GM18861 (cell line): ENCODE results near the gene STOX1.
"Not testable (repeated sequence)": the region's sequence is repeated elsewhere in the genome, so short reads cannot be mapped to it uniquely, and the experiment has no call there.

Experiments
- ATAC-seq: cut with Tn5 transposase; IDR thresholded peaks from one replicate; pipeline ENCODE4 v1.9.1; 2021; ENCODE audit not compliant: unreplicated experiment

The STOX1 gene

DNA sequence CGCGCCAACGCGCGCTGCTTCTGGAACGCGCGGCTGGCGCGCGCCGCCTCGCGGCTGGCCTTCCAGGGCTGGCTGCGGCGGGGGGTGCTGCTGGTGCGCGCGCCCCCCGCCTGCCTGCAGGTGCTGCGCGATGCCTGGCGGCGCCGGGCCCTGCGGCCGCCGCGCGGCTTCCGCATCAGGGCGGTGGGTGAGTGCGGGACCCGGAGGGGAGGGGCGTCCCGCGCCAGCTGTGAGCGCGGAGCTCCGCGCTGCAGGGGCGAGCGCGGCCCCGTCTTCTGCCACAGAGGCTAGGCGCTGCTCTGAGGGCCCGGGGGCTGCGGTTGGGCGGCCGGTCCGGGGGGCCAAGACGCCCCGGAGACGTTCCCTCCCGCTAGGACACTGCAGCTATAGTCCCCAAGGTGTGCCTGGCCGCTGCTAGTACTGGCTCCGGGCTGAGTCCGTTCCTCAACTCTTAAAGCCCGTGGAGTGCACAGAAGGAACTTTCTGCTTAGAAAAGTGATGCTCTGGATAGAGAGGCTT lies 811 bp downstream of the STOX1 start:
- peak; percentile 36 for ATAC-seq

DNA sequence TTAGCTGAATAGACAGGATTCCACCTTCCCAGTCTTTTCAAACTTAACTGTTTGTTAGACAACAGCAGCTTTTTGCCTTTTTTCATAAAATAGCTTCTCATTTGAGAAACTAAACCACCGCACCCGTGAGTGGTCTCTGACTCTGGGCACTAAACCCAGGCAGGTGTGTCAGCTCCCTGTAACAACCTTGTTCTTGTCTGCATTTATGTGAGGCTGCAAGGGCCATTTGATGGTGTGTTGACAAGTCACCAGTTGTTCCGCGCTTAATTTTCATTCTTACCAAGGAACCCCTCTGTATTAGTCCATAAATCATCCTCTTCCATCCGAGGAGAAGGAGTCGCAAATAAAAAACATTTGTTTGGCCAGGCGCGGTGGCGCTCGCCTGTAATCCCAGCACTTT lies 1.5 kb downstream of the STOX1 start:
- no peak for ATAC-seq

GRCh38 chr10:68829521-68829920 lies 2.2 kb downstream of the STOX1 start:
- ATAC-seq, result no peak

DNA sequence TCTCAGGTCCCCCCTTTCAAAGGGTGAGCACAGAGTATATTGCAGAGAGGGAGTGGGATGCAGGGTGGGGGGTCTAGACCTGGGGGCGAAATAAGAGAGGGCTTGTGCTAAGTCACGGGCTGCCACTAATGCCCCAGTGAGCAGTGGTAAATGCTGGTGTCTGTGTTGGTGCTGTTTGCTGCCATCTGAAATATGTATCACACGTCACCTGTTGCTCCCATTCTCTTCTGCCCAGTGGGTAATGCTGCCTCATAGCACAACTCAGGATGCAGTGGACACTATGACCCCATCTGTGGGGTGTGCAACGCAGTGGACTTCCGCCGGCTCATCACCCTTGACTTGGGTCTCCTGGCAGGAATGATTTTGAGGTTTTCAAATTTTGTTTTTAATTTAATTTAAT lies 2.6 kb downstream of the STOX1 start:
- no peak for ATAC-seq

GRCh38 chr10:68831961-68832455 lies 4.7 kb downstream of the STOX1 start:
- no peak for ATAC-seq

GRCh38 chr10:68832601-68833000 lies 5.3 kb downstream of the STOX1 start:
- ATAC-seq, result no peak

- no peak for ATAC-seq
Measured at GRCh38 chr10:68837626-68838322, 10.4 kb downstream of the STOX1 start.

GRCh38 chr10:68840650-68841049 lies 13.3 kb downstream of the STOX1 start:
- not testable (repeated sequence) for ATAC-seq

DNA sequence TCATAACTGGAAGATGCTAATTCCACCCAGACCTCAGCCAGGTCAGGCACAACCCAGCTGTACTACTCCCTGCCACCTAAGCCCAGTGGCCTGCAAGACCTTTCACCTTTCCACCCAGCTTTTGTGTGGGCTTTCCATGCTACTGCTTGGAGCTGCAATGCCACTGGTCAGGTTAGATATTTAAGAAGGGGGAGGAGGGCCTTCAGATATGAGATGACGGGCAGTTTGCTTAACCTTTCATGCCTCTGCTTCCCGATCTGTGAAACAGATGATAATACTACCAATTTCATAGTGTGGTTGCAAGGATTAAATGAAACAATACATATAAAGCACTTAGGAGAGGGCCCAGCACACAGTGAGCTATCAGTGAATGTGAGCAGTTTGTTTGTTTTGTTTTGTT lies 20.9 kb downstream of the STOX1 start:
- no peak for ATAC-seq

DNA sequence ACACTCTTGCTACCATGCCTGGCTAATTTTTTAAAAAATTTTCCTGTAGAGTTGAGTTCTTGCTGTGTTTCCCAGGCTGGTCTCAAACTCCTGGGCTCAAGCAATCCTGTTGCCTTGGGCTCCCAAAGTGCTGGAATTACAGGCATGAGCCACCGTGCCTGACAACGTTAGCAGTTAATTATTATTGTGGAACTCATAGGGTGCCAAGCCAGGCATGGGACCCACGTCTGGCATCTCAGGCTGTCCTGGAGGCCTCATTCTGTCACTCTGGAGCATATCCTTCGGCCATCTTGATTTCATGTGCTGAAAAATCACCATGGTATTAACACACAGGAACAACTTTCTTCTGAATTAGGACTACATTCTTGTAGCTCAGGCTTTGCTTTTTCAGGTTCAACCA lies 21.5 kb downstream of the STOX1 start:
- ATAC-seq, result no peak

GRCh38 chr10:68856352-68856751 lies 29.0 kb downstream of the STOX1 start:
- no peak for ATAC-seq

DNA sequence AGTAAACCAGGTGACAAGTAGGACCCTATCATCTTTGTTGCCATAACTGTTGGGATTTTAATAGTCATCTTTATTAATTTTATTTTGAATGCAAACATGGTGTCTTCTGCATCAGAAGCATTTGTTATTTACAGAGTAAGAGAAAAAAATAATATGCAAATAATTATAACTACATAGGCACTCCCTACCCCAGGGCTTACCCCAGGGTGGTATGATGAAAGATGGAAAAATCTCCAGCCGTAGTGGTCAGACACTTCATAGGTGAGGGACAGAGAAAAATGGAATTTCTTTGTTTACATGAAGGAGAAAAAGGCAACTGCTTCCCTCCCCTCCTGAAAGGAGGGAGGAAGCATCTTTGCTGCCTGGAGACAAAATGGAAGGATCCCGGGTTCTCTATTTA lies 29.7 kb downstream of the STOX1 start:
- ATAC-seq, result no peak

- ATAC-seq, result no peak
Measured at GRCh38 chr10:68861253-68861652, 33.9 kb downstream of the STOX1 start.

- no peak for ATAC-seq
Measured at GRCh38 chr10:68864611-68865010, 37.3 kb downstream of the STOX1 start.

GRCh38 chr10:68868173-68868572 lies 40.8 kb downstream of the STOX1 start:
- not testable (repeated sequence) for ATAC-seq

DNA sequence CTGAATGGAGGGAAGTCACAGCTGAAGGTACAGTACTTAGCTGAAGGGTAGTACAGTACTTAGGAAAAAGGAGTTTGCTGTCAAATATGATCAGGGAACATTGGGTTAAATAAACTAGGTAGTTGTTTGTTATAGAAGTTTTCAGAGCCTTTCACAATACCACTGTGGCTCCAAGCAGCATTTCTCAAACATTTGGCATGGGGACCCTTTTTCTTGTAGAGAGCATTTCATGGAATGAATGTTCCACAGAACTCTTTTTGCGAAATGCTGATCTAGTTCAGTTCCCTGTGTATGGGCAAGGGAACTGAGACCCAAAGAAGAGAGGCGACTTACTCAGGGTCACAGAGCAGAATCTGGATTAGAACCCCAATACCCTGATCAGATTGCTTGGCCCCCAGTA lies 42.3 kb downstream of the STOX1 start:
- no peak for ATAC-seq

- no peak for ATAC-seq
Measured at GRCh38 chr10:68870061-68870460, 42.7 kb downstream of the STOX1 start.

- no peak for ATAC-seq
Measured at GRCh38 chr10:68870545-68871104, 43.3 kb downstream of the STOX1 start.

DNA sequence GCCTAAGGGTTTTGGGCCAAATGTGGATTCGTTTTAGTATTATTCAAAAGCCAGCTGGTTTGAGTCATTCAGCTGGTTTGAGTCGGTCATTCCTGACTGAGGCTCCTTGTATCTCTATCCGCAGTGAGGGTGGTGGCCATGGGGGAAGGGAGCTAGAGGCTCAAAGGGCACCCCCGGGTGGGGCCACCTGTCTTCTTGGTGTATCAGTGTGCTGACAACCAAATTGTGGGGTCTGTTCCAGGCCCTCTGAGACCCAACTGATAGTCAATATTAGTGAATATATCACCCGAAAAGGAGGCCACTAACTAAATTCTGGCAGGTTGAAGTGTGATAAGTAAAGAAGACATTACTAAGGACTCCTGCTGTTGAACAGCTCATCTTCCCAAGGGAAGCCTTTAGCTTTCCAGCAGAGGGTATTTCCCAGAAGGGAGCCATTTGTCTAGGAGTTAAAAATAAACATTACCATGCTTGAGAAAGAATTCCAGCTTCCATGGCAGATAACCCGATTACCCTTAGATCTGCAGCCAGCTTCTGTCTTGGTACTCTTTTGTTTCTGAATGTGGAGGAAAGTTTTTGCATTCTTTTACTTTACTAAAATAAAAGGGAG lies 43.9 kb downstream of the STOX1 start:
- ATAC-seq, result no peak

DNA sequence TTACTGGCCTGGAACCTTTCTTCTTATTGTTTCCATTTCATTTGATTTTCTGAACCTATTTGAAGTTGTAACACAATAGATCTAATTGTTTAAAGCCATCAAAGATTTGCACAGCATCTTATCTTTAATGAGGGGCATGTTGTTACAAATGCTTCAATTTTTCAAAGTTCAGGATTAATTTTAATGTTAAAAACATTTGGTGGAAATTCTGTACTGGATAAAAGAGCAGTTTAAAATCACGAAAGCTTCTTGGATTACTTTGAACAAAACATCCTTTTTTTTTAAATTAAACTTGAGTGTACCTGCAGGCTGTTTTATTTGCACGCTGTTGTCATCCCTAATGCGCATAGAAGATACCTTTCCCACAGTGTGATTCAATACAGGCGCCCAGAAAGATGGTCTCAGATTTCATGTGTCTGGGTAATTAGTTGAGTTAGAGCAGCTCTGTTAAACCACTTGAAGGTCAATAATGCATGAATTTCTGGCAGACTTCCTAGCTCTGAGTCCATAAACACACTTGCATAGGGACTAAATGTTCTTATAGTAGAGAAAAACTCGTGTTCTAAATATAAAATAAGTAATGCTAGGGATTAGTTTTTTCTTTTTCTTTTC lies 44.5 kb downstream of the STOX1 start:
- ATAC-seq, result no peak

DNA sequence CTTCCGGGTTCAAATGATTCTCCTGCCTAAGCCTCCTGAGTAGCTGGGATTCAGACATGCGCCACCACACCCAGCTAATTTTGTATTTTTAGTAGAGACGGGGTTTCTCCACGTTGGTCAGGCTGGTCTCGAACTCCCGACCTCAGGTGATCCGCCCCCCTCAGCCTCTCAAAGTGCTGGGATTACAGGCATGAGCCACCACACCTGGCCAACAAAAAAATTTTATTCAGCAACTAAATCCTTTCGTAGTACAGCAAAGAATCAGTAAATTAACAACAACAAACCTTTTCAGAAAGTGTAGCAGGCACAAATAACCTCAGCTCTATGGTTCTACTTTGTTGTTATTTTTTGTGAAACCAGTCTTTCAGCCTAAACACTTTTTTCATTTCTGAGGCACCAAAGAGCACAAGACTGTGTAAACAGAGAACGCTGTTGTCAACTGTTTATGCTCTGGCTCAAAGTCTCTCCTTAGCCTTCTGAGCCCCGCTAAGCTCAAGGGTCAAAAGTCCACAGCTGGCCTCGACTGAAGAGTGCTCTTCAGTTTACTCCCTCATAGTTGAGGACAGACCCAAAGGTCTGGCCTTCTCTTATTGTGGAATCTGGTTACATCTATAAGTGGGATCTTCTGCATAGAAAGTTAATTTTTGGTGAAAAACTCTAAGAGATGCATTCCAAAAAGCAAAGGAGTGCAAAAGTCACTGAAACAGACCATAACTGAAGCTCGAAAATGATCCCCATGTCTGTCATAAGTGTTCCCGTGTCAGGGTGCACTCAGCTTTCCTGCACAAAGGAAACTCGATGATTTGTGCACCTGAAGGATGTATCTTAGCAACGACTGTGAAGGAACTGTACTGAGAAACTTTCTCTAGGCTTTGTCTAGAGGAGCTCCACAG lies 49.2 kb downstream of the STOX1 start:
- no peak for ATAC-seq
